AG09309 (cell line): Measurements from ENCODE around the gene EXD3.

Source experiments
- DNase-seq: peaks from one replicate; pipeline ENCODE4 v3.0.0-alpha.2; 2010; ENCODE audit warnings: low read depth
- H3K4me3 ChIP-seq: 2 replicates; pipeline ENCODE4 v1.5.1; 2011; ENCODE audit warnings: mild to moderate bottlenecking, low read depth, low read length, moderate library complexity; ENCODE audit not compliant: control insufficient read depth
- CTCF ChIP-seq: IDR thresholded peaks from 2 replicates; pipeline ENCODE4 v1.5.1; 2011; ENCODE audit warnings: mild to moderate bottlenecking, low read depth, low read length, inconsistent platforms; ENCODE audit not compliant: insufficient read depth, control insufficient read depth; ENCODE audit errors: missing control alignments

EXD3 gene

GRCh38 chr9:137352511-137353222 is 70.3 kb downstream of the EXD3 start:
- H3K4me3 ChIP-seq = no peak overlapping the region
- DNase-seq = no peak
- TF ChIP-seq CTCF = no peak

GRCh38 chr9:137351781-137352501 is 71.0 kb downstream of the EXD3 start:
- no peak for DNase-seq
- no peak for TF ChIP-seq CTCF
- no peak overlapping the region for H3K4me3 ChIP-seq

- TF ChIP-seq CTCF = no peak
- DNase-seq = no peak
- no peak overlapping the region for H3K4me3 ChIP-seq
Observed at GRCh38 chr9:137350696-137351584, 72.0 kb downstream of the EXD3 start.

- no peak for TF ChIP-seq CTCF
- DNase-seq = no peak
Observed at GRCh38 chr9:137349471-137350033, 73.4 kb downstream of the EXD3 start.

GRCh38 chr9:137348769-137349470 is 74.0 kb downstream of the EXD3 start:
- no peak overlapping the region for H3K4me3 ChIP-seq
- no peak for DNase-seq
- TF ChIP-seq CTCF = no peak

More at GRCh38 chr9:137349471-137350033, 73.4 kb downstream of the EXD3 start:
- no peak overlapping the region for H3K4me3 ChIP-seq

- DNase-seq = no peak
- TF ChIP-seq CTCF = no peak
- H3K4me3 ChIP-seq = no peak overlapping the region
Observed at GRCh38 chr9:137347928-137348327, 75.0 kb downstream of the EXD3 start.
